Calu3 (cell line): Measurements from ENCODE around the gene RAC2. TPM values are rescaled to one million over a fixed set of nuclear protein-coding genes. Genes with fewer than 3 reads are reported as not detected.

ENCODE experiments used
- BruUV-seq: library from RNA; stranded (reverse); fragments of 400-500 nt; replicated peaks from 2 replicates; lab custom pipeline; 2021; lab: Mats Ljungman, UMichigan
- CTCF ChIA-PET: fragments of 300-600 bp; sonication (Branson Sonifier 250); formaldehyde crosslinking; loops from one replicate; lab custom pipeline; 2022; ENCODE audit warnings: antibody characterized with exemption; lab: Charles Lee
- DNase-seq: peaks from one replicate; pipeline ENCODE4 v3.0.0; 2022
- H3K27ac Mint-ChIP-seq: one replicate; pipeline ENCODE4 v1.8.0; 2022; ENCODE audit warnings: mixed read lengths; ENCODE audit not compliant: unreplicated experiment
- H3K27me3 Mint-ChIP-seq: one replicate; pipeline ENCODE4 v1.8.0; 2022; ENCODE audit warnings: mixed read lengths; ENCODE audit not compliant: unreplicated experiment
- H3K36me3 Mint-ChIP-seq: one replicate; pipeline ENCODE4 v1.8.0; 2022; ENCODE audit warnings: mild to moderate bottlenecking, moderate library complexity, mixed read lengths; ENCODE audit not compliant: insufficient read depth, unreplicated experiment
- H3K4me1 Mint-ChIP-seq: one replicate; pipeline ENCODE4 v1.8.0; 2022; ENCODE audit warnings: mild to moderate bottlenecking, low read depth, mixed read lengths; ENCODE audit not compliant: unreplicated experiment
- H3K4me3 Mint-ChIP-seq: one replicate; pipeline ENCODE4 v1.8.0; 2022; ENCODE audit warnings: mild to moderate bottlenecking, low read depth, moderate library complexity, mixed read lengths; ENCODE audit not compliant: unreplicated experiment
- H3K9me3 Mint-ChIP-seq: one replicate; pipeline ENCODE4 v1.8.0; 2022; ENCODE audit warnings: low read depth, mixed read lengths; ENCODE audit not compliant: unreplicated experiment
- intact Hi-C: fragments of 100-400 bp; cut with micrococcal nuclease; formaldehyde crosslinking; loops from one replicate; pipeline ENCODE4 v1.10.0; 2022; ENCODE audit not compliant: unreplicated experiment
- total RNA-seq: library from RNA; stranded (reverse); gene quantifications from 2 replicates; pipeline ENCODE4 v1.2.3, GENCODE V29; 2022
- TF ChIP-seq, protein P1 (sequence below): fragments of 200-600 bp; IDR thresholded peaks from one replicate; pipeline ENCODE4 v1.8.0; 2022; ENCODE audit warnings: antibody characterized with exemption; ENCODE audit not compliant: unreplicated experiment

RAC2 gene
- total RNA-seq, 1 experiment from 2014 or later = 21.0 TPM

DNA sequence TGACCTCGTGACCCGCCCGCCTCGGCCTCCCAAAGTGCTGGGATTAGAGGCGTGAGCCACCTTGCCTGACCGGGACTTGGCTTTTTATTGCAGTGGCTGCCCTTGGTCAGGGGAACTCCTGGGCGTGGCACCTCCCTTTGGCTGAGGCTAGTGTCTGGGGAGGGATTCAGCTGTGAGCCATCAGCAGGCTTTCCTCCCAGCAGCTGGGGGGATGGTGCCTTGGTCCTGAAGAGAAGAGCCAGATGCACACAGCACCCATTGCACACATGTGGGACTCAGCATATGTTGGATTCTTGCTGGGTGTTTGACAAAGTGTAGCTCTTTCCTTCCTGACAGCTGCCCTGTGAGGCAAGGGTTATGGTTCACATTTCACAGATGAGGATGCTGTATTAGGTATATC, 46.7 kb upstream of the RAC2 start:
- no peak for DNase-seq
- Mint-ChIP-seq H3K36me3 (peaks cover 6% of the 10 kb centered on the region), H3K27ac (no peak overlapping the region), H3K9me3 (no peaks in the 10 kb centered on the region), H3K4me1 (peaks cover 5% of the 10 kb centered on the region), H3K4me3 (no peak overlapping the region), H3K27me3 (peaks cover 34% of the 10 kb centered on the region)
- TF ChIP-seq, protein P1, sequence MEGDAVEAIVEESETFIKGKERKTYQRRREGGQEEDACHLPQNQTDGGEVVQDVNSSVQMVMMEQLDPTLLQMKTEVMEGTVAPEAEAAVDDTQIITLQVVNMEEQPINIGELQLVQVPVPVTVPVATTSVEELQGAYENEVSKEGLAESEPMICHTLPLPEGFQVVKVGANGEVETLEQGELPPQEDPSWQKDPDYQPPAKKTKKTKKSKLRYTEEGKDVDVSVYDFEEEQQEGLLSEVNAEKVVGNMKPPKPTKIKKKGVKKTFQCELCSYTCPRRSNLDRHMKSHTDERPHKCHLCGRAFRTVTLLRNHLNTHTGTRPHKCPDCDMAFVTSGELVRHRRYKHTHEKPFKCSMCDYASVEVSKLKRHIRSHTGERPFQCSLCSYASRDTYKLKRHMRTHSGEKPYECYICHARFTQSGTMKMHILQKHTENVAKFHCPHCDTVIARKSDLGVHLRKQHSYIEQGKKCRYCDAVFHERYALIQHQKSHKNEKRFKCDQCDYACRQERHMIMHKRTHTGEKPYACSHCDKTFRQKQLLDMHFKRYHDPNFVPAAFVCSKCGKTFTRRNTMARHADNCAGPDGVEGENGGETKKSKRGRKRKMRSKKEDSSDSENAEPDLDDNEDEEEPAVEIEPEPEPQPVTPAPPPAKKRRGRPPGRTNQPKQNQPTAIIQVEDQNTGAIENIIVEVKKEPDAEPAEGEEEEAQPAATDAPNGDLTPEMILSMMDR = no peak
- BruUV-seq = no TSS peak
- CTCF ChIA-PET = interaction anchor here (1.1 kb wide), 1 partner anchor 15 kb away, joined by 3 read pairs; no protein-coding TSS in a partner anchor
- intact Hi-C loops = no loop called here

DNA sequence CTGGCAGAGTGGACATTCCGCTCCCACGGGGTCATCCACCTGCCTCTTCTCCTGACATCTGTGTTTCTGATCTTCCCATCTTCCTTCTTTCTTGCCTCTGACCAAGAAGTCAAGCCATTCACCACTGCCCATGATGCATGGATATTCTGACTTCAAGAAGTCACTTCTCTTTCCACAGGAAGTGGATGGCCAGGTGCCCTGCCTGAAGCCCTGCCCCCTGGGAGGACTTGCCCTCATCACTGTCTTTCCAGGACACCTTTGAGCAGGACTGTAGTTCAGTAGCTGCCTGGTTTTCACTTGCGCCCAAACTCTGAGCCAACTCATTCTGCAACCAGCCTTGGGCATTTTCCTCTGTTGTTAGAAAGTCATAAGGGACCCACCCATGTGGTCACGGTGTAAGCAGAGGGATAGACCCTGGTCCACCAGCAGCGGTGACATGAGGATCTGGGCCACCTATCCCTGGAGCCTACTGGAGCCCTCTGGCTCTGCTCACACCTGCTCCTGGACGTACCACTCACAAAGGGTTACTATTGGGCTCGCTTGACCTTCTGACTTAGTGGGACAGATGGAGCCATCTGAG, 45.2 kb upstream of the RAC2 start:
- Mint-ChIP-seq H3K4me1 (no peaks in the 10 kb centered on the region), H3K27me3 (peaks cover 34% of the 10 kb centered on the region), H3K4me3 (no peak overlapping the region), H3K9me3 (no peaks in the 10 kb centered on the region), H3K36me3 (no peaks in the 10 kb centered on the region), H3K27ac (no peak overlapping the region)
- CTCF ChIA-PET = no interaction called here
- TF ChIP-seq, protein P1 = peak; percentile 5
- DNase-seq = no peak
- BruUV-seq = no TSS peak
- intact Hi-C loops = no loop called here

DNA sequence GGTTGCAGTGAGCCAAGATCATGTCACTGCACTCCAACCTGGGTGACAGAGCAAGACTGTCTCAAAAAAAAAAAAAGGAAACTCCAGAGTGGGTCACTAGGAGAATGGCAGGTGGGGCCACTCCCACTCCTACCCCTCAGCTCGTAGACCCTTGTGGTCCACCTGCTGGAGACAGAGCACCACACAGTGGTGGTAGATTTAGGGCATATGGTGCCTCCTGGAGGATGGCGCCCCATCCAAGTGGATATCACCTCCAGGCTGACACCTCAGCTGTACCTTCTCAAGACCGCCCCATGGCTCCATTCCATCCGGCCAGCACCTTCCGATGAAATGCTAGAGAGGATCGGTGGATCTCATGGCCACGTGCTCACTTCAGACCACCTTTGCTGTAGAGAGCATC, 44.5 kb upstream of the RAC2 start:
- BruUV-seq = no TSS peak
- Mint-ChIP-seq H3K9me3 (no peaks in the 10 kb centered on the region), H3K27ac (no peak overlapping the region), H3K4me1 (no peaks in the 10 kb centered on the region), H3K4me3 (no peak overlapping the region), H3K36me3 (no peaks in the 10 kb centered on the region), H3K27me3 (peaks cover 34% of the 10 kb centered on the region)
- CTCF ChIA-PET = no interaction called here
- TF ChIP-seq, protein P1 = peak; percentile 4
- DNase-seq = no peak
- intact Hi-C loops = no loop called here

DNA sequence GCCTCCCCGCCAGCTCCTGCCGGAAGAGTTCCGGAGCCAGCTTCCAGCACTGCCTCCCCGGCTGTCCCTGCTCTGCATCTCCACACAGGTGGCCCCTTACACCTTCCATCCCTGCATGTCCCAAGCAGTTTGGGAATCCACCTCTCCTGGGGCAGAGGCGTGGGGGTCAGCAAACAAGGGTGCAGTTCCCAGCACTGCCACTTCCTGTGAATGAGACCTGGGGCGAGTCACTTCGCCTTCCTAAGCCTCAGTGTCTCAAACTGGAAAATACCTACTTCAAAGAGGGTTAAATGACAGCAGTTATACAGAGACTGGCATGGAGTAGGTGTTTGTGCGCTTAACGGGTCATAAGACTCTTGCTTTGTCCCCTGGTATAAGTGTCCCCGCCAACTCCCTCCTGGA, 43.5 kb upstream of the RAC2 start:
- CTCF ChIA-PET = no interaction called here
- Mint-ChIP-seq H3K9me3 (no peaks in the 10 kb centered on the region), H3K27me3 (peaks cover 43% of the 10 kb centered on the region), H3K4me3 (no peak overlapping the region), H3K36me3 (no peaks in the 10 kb centered on the region), H3K27ac (no peak overlapping the region), H3K4me1 (peaks cover 7% of the 10 kb centered on the region)
- no peak for DNase-seq
- BruUV-seq = no TSS peak
- intact Hi-C loops = no loop called here
- TF ChIP-seq, protein P1 = no peak
